ENCODE measurements around the gene CELF5. TPM values are rescaled to one million over a fixed set of nuclear protein-coding genes. Genes with fewer than 3 reads are reported as not detected.

Gene CELF5
- total RNA-seq, 1 experiment from 2014 or later, result 2.5 TPM

Other genes with a start within 250 kb of the CELF5 start
- gene TLE6, start 247.1 kb upstream of the CELF5 start, total RNA-seq (2021; ENCODE audit: unreplicated experiment), result 10.9 TPM
- 35.6 TPM for gene TLE2, start 195.4 kb upstream of the CELF5 start, total RNA-seq (2021; ENCODE audit: unreplicated experiment)
- 263 TPM for gene TLE5, start 162.2 kb upstream of the CELF5 start, total RNA-seq (2021; ENCODE audit: unreplicated experiment)
- gene GNA11, start 130.3 kb upstream of the CELF5 start, total RNA-seq (2021; ENCODE audit: unreplicated experiment), result 56.5 TPM
- gene GNA15, start 88.6 kb upstream of the CELF5 start, total RNA-seq (2021; ENCODE audit: unreplicated experiment), result 1.5 TPM
- 0.71 TPM for gene S1PR4, start 45.9 kb upstream of the CELF5 start, total RNA-seq (2021; ENCODE audit: unreplicated experiment)
- 119 TPM for gene NCLN, start 38.7 kb upstream of the CELF5 start, total RNA-seq (2021; ENCODE audit: unreplicated experiment)
- 116 TPM for gene NFIC, start 141.9 kb downstream of the CELF5 start, total RNA-seq (2021; ENCODE audit: unreplicated experiment)

All from HCT116 (cell line).